HG03432 (cell line): ENCODE data around the gene RAPGEF1.

Source experiments
- ATAC-seq: cut with Tn5 transposase; IDR thresholded peaks from one replicate; pipeline ENCODE4 v1.9.1; 2021; ENCODE audit warnings: mild to moderate bottlenecking, moderate library complexity; ENCODE audit not compliant: unreplicated experiment

RAPGEF1 gene

GRCh38 chr9:131611586-131612315 lies 128.1 kb downstream of the RAPGEF1 start:
- ATAC-seq: no peak

- ATAC-seq: no peak
Measured at GRCh38 chr9:131610231-131610761, 129.6 kb downstream of the RAPGEF1 start.

DNA sequence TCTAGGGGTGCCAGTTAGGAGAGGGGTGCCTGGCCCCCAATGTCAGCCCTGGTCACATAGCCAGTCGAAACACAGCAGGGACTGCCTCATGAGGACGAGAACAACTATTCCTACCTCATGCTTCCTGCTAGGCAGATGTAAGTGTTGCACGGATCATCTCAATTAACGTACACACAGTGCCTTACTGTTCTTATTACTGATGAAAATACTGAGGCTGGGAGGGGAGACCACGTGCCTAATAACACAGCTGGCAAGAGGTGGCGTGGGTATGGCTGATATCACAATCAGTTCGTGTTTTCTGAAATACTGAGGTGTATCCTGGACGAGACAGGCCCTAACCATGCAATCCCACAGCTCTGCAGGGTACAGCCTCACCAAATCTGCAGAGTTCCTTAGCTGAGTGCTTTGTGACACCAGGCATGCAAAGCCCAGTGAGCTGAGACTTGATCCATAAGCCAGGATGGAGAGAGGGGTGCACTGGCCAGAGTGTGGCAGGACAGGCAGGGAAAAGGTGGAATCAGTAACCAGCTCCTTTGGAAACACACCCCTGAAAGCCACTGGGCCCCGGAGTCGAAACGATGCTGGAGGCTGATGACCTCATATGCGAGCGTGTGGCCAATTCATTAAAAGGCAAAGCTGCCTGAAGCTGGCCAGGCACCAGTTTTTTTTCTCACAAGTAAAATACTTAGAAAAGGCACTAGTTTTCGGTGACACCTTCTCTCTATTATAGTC lies 130.6 kb downstream of the RAPGEF1 start:
- no peak for ATAC-seq

DNA sequence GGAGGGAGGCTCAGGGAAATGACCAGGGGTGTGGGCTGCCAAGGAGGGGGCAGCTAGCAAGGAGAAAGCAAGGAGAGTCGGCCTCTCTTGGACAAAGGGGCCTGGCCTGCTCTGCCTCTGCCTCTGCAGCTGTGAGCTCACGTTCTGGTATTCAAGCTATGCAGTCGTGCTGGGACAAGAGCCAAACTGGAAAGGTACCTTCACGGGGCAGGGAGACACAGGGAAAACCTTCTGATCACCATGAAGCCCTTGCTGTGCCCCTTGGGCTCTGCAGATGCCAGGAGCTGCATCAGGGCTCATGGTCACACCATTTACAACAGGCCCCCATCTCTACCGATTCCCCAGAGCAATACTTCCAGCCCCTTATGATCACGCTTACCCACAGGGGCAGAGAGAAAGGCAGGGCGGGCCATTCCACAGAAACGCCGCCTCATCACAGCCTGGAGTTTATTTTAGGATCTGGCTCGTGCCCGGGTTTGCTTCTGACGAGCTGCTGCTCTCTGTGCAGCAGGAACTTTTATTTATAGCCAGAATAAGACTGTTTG lies 131.3 kb downstream of the RAPGEF1 start:
- no peak for ATAC-seq

GRCh38 chr9:131607591-131607990 lies 132.3 kb downstream of the RAPGEF1 start:
- ATAC-seq: no peak

- no peak for ATAC-seq
Measured at GRCh38 chr9:131606896-131607567, 132.8 kb downstream of the RAPGEF1 start.

DNA sequence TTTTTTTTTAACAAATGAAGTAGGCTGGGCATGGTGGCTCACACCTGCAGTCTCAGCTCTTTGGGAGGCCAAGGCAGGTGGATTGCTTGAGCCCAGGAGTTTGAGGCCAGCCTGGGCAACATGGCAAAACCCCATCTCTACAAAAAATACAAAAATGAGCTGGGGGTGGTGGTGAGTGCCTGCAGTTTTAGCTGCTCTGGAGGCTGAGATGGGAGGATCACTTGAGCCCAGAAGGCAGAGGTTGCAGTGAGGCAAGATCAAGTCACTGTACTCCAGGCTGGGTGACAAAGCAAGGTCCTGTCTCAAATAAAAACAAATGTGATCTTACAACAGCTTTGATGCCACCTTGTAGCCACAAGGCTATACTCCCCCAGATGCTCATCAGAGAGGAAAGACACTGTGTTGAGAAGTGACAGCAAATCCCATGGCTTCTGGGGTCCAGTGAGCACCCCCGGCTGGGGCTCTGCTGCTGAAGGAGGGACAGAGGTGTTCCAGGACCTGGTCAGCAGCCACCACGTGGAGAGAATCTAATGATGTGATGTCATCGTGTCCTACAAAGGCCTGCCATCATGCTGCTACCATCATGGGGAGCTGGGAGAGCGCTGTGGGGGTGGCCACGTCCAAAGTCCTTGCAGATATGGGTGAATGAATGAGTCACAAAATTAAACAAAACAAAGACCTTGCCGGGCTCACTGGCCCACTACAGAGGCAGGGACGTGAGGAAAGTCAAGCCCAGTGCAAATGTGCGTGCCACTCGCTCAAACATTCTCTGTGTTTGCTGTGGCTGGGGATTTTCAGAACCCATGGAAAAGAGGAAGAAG lies 133.9 kb downstream of the RAPGEF1 start:
- no peak for ATAC-seq

- ATAC-seq: no peak
Measured at GRCh38 chr9:131603711-131604439, 136.0 kb downstream of the RAPGEF1 start.

GRCh38 chr9:131603199-131603598 lies 136.7 kb downstream of the RAPGEF1 start:
- ATAC-seq: no peak

- no peak for ATAC-seq
Measured at GRCh38 chr9:131601683-131602181, 138.1 kb downstream of the RAPGEF1 start.

DNA sequence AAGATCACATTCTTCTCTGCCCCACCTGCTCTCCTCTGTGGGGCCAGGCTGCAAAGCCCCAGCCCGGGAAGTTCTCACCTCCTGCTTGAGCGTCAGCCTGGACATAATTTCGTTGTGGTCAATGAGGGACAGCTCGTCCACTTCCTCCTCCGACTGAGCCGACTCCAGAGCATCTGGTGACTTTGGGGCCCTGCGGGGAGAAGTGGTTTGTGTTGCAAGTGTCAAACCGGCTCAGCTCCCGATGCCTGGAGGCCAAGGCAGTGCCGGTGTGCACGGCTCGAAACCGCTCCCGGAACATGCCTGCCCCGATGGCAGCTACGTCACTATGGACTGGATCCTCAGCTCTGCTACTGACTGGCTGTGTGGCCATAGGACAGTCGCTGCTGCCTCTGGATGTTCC lies 141.8 kb downstream of the RAPGEF1 start:
- no peak for ATAC-seq

- ATAC-seq: no peak
Measured at GRCh38 chr9:131597246-131597645, 142.6 kb downstream of the RAPGEF1 start.

GRCh38 chr9:131596430-131596743 lies 143.5 kb downstream of the RAPGEF1 start:
- ATAC-seq: no peak

DNA sequence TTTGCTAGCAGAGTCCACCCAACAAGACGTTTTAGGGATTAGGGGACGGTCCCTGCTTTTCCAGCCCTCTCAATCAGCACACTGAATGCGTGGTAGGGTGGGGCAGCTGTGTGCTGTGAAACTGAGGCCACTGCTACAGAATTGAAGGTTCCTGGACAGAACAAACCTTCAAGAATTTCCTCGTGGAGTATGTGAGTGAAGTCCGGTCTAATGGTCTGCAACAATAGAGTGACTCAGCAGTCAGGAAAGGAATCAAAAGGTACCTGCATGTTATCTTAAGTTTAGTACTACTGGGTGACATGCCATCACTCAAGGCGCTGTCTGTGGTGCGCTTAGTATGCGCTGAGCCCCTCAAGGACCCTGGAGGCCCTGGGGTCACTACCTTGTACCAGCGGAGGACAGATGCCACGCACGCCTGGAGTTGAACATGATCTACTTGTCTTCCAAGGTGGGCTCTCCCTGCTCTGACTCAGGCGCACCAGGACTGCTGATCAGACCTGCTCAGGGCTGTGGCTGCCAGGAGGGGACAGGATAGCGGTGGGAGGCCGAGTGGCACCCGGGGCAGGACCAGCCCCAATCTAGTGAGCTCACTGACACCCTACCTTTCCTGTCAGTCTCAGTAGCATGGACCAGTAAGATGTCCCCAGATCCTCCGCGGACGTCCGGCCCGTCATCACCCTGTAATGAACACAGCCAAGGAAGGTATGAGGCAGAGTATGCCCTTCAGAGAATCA lies 144.0 kb downstream of the RAPGEF1 start:
- ATAC-seq: no peak

- ATAC-seq: no peak
Measured at GRCh38 chr9:131594906-131595665, 144.8 kb downstream of the RAPGEF1 start.

- ATAC-seq: no peak
Measured at GRCh38 chr9:131593936-131594665, 145.8 kb downstream of the RAPGEF1 start.

DNA sequence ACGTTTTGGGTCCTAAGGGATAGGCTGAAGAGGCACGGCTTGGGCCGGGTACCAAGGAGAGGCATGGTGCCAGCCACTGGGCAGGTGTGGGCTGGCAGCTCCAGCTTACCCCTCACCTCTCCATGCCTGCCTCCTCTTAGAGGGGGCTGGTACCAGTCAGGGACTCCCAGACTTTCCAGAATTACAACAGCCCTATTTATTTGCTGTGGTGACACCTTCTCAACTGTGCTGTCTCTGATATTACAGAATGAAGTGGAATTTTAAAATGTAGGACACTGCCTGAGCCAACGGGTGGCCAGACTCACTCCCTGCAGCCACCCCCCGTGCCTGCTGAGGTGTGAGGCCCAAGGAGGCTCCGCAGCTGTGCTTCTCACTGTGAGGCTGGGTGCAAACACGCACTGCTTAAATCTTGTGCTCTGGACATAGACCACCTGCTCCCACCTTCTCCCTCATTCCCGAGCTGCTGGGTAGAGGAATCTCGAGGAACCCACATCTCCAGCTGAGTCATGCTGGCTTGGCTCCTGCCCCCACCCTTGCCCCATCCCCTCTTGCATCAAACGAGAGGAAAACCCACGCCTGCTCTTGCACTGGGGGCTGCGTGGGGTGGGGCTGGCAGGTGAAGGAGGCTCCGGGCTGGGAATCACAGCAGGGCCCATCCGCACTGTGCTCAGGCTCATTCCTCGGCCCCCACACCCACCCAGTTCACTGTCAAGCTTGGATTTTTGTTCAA lies 146.6 kb downstream of the RAPGEF1 start:
- ATAC-seq: no peak
